DND-41 (cell line): ENCODE measurements around the gene ALDH1A1.

Source experiments
- CTCF ChIP-seq: IDR thresholded peaks from 2 replicates; pipeline ENCODE4 v1.5.1; 2012; ENCODE audit warnings: borderline replicate concordance, low read length, moderate library complexity, mild to moderate bottlenecking; ENCODE audit not compliant: poor library complexity, severe bottlenecking; ENCODE audit errors: extremely low read depth
- EZH2 ChIP-seq: IDR thresholded peaks from 3 replicates; pipeline ENCODE4 v1.6.1; 2012; ENCODE audit warnings: borderline replicate concordance, low read depth, mild to moderate bottlenecking, moderate library complexity, low read length, inconsistent platforms; ENCODE audit not compliant: severe bottlenecking

DNA sequence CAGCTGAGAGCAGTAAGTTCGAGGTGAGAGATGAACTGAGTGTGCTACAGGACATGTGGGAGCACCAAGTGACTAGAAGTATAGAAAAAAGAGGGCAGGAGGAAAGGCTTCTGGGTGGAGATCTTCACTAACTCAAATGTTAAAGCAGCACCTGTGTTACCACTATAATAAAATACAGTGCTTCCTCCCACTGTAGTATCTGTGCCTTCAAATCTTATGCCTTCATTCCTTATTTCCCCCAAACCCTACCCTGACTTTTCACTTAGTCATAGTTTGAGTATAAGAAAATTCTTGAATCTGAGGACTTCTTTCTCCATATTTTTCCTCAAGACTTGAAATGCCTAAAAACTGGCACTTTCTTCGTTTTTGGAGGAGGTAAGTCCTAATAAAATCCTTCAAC is 61.8 kb downstream of the ALDH1A1 start:
- TF ChIP-seq CTCF (no peak), EZH2 (no peak)
